CD14-positive monocyte (primary cell): ENCODE data around the gene POTEG. TPM values are rescaled to one million over a fixed set of nuclear protein-coding genes. Genes with fewer than 3 reads are reported as not detected.
"Not testable (repeated sequence)": the region's sequence is repeated elsewhere in the genome, so short reads cannot be mapped to it uniquely, and the experiment has no call there.

Experiments used
- DNase-seq, 3 donors: peaks; one replicate each; pipeline ENCODE4 v3.0.0-alpha.2; 2011 to 2022
- H2AFZ ChIP-seq: 2 replicates; pipeline ENCODE4 v1.6.0; 2012; ENCODE audit warnings: mild to moderate bottlenecking, low read depth, low read length, inconsistent platforms; ENCODE audit not compliant: insufficient read depth, poor library complexity, severe bottlenecking
- H3K27ac ChIP-seq, 2 donors: 1 replicate in 1 of 2; 2 replicates in 1 of 2; pipeline ENCODE4 v1.5.1; 2012 to 2013; ENCODE audit warnings: low read length in 2 of 2, control low read depth in 1 of 2, inconsistent platforms in 1 of 2, low read depth in 1 of 2, mild to moderate bottlenecking in 1 of 2
- H3K27me3 ChIP-seq, 2 donors: one replicate each; pipeline versions ENCODE4 v1.6.0 to v1.6.1; 2011 to 2013; ENCODE audit warnings: low read length in 2 of 2; ENCODE audit not compliant: control insufficient read depth in 2 of 2, insufficient read depth in 2 of 2
- H3K36me3 ChIP-seq, 2 donors: replicated peaks in 1 of 2; 1 replicate in 1 of 2; 2 replicates in 1 of 2; pipeline versions ENCODE4 v1.5.1 to v1.6.1; 2012 to 2013; ENCODE audit warnings: low read length in 2 of 2, control low read depth in 1 of 2, inconsistent platforms in 1 of 2, mild to moderate bottlenecking in 1 of 2; ENCODE audit not compliant: insufficient read depth in 2 of 2, control insufficient read depth in 1 of 2
- H3K4me1 ChIP-seq, 2 donors: 1 replicate in 1 of 2; 2 replicates in 1 of 2; pipeline versions ENCODE4 v1.5.1 to v1.6.1; 2012 to 2013; ENCODE audit warnings: low read length in 2 of 2, control low read depth in 1 of 2, inconsistent platforms in 1 of 2, mild to moderate bottlenecking in 1 of 2, moderate library complexity in 1 of 2; ENCODE audit not compliant: insufficient read depth in 2 of 2, control insufficient read depth in 1 of 2
- H3K4me2 ChIP-seq: replicated peaks from 2 replicates; pipeline ENCODE3; 2012; ENCODE audit warnings: low read length, moderate library complexity, mild to moderate bottlenecking; ENCODE audit not compliant: poor library complexity, severe bottlenecking; ENCODE audit errors: extremely low read depth
- H3K4me3 ChIP-seq, 3 experiments: fragments of 200-600 bp in 1 of 3; sonication (generic) in 1 of 3; replicated peaks in 1 of 3; 1 replicate in 2 of 3; 2 replicates in 1 of 3; pipeline ENCODE4 v1.5.1; 2011 to 2013; ENCODE audit warnings: low read length in 3 of 3, mild to moderate bottlenecking in 3 of 3, control low read depth in 2 of 3, low read depth in 2 of 3, inconsistent platforms in 1 of 3, moderate library complexity in 1 of 3
- H3K79me2 ChIP-seq: 2 replicates; pipeline ENCODE4 v1.6.0; 2012; ENCODE audit warnings: mild to moderate bottlenecking, control low read depth, inconsistent platforms, low read length, moderate library complexity; ENCODE audit not compliant: insufficient read depth
- H3K9ac ChIP-seq: 2 replicates; pipeline ENCODE4 v1.6.0; 2017; ENCODE audit warnings: low read length, mild to moderate bottlenecking; ENCODE audit not compliant: insufficient read depth, poor library complexity, severe bottlenecking
- H3K9me3 ChIP-seq, 2 donors: replicated peaks in 1 of 2; 1 replicate in 1 of 2; 2 replicates in 1 of 2; pipeline versions ENCODE4 v1.5.1 to v1.6.1; 2012 to 2013; ENCODE audit warnings: low read length in 2 of 2, control low read depth in 1 of 2; ENCODE audit not compliant: control insufficient read depth in 1 of 2, insufficient read depth in 1 of 2
- H4K20me1 ChIP-seq: 2 replicates; pipeline ENCODE4 v1.6.0; 2012; ENCODE audit warnings: mild to moderate bottlenecking, low read length, control low read depth, moderate library complexity; ENCODE audit not compliant: insufficient read depth
- H3K27ac Mint-ChIP-seq, 7 donors: one replicate each; pipeline ENCODE4 v1.8.0; 2020; ENCODE audit warnings: mild to moderate bottlenecking in 7 of 7, mixed read lengths in 7 of 7, moderate library complexity in 6 of 7, inconsistent platforms in 2 of 7
- H3K27me3 Mint-ChIP-seq, 3 donors: one replicate each; pipeline ENCODE4 v1.8.0; 2021 to 2022; ENCODE audit warnings: low read depth in 3 of 3, mild to moderate bottlenecking in 3 of 3, mixed read lengths in 3 of 3, moderate library complexity in 3 of 3, inconsistent platforms in 1 of 3
- H3K36me3 Mint-ChIP-seq, 2 donors: one replicate each; pipeline ENCODE4 v1.8.0; 2020; ENCODE audit warnings: mixed read lengths in 2 of 2, inconsistent platforms in 1 of 2, mild to moderate bottlenecking in 1 of 2
- H3K4me1 Mint-ChIP-seq: one replicate; pipeline ENCODE4 v1.8.0; 2020; ENCODE audit warnings: mild to moderate bottlenecking, mixed read lengths
- H3K4me3 Mint-ChIP-seq, 2 donors: one replicate each; pipeline ENCODE4 v1.8.0; 2020; ENCODE audit warnings: mild to moderate bottlenecking in 2 of 2, mixed read lengths in 2 of 2, moderate library complexity in 1 of 2
- H3K9me3 Mint-ChIP-seq, 7 donors: one replicate each; pipeline ENCODE4 v1.8.0; 2020 to 2022; ENCODE audit warnings: mixed read lengths in 7 of 7, mild to moderate bottlenecking in 6 of 7, moderate library complexity in 6 of 7, inconsistent platforms in 2 of 7
- WGBS: methylation state at CpG from one replicate; pipeline ENCODE4 v1.1.5; 2013; ENCODE audit warnings: missing lambda C conversion rate; ENCODE audit not compliant: insufficient coverage; 5-methylcytosine and 5-hydroxymethylcytosine counted together
- intact Hi-C, 2 donors: fragments of 100-400 bp; cut with micrococcal nuclease; formaldehyde crosslinking; loops; one replicate each; pipeline versions ENCODE4 v1.15.0 to v1.15.1; 2023
- polyA minus RNA-seq: library from RNA; depleted of rRNA, polyadenylated mRNA; stranded (reverse); fragments of >200 nt; gene quantifications from 2 replicates; pipeline ENCODE4 v1.2.3, GENCODE V29; 2012
- polyA plus RNA-seq, 3 donors: library from polyadenylated mRNA; depleted of rRNA in 1 of 3; unstranded in 2 of 3; stranded (reverse) in 1 of 3; fragments of 300-500 nt in 2 of 3; fragments of >200 nt in 1 of 3; fragmentation: Illumina TruSeq in 2 of 3; gene quantifications; 1 replicate in 2 of 3; 2 replicates in 1 of 3; pipeline ENCODE4 v1.2.3, GENCODE V29; 2012 to 2021
- total RNA-seq, 12 experiments: library from RNA in 1 of 12; stranded (reverse) in 1 of 12; fragments of 120-200 nt in 1 of 12; gene quantifications; one replicate each; pipeline ENCODE4 v1.2.4 and lab custom pipeline; 2013 to 2026; ENCODE audit warnings: mixed read lengths in 6 of 12, inconsistent platforms in 1 of 12

POTEG gene
- 0.02 TPM for total RNA-seq (2013)
- polyA plus RNA-seq, result not detected
- polyA minus RNA-seq, result not detected in 2 replicates
- 0 to 1.2 (median 0.05) reads per million in 11 experiments for total RNA-seq (lab: John Stamatoyannopoulos, UW)

- H3K9me3 ChIP-seq, H3K27ac ChIP-seq, DNase-seq, H3K4me1 Mint-ChIP-seq, H3K4me2 ChIP-seq, H2AFZ ChIP-seq, H3K36me3 ChIP-seq, H3K9ac ChIP-seq, H3K4me1 ChIP-seq, H3K27ac Mint-ChIP-seq, H3K36me3 Mint-ChIP-seq, H3K4me3 Mint-ChIP-seq, H3K79me2 ChIP-seq, H3K9me3 Mint-ChIP-seq, intact Hi-C loops, H4K20me1 ChIP-seq, H3K27me3 ChIP-seq, H3K4me3 ChIP-seq, H3K27me3 Mint-ChIP-seq: not testable (repeated sequence)
- no CpG with 5 or more reads among the region's 12 CpGs for WGBS
These were observed at the start of gene POTEG for GRCh38 chr14:19434241-19434640. TSS of gene POTEG (minus strand) at chr14:19434341. CDS start at chr14:19434289, 52 bp downstream.

- H3K36me3 Mint-ChIP-seq, H3K4me3 Mint-ChIP-seq, intact Hi-C loops, H3K27me3 Mint-ChIP-seq, H3K4me3 ChIP-seq, H3K36me3 ChIP-seq, H4K20me1 ChIP-seq, H3K4me1 ChIP-seq, H3K27ac ChIP-seq, H3K9me3 Mint-ChIP-seq, H3K27ac Mint-ChIP-seq, H3K9me3 ChIP-seq, H2AFZ ChIP-seq, H3K27me3 ChIP-seq, DNase-seq, H3K4me1 Mint-ChIP-seq, H3K79me2 ChIP-seq, H3K4me2 ChIP-seq, H3K9ac ChIP-seq: not testable (repeated sequence)
- WGBS, result no CpG with 5 or more reads among the region's 16 CpGs
These were observed 48.0 kb upstream of the POTEG start for GRCh38 chr14:19482093-19482492.

GRCh38 chr14:19481421-19481820 is 47.3 kb upstream of the POTEG start:
- H3K27ac Mint-ChIP-seq, H3K36me3 ChIP-seq, H3K36me3 Mint-ChIP-seq, H2AFZ ChIP-seq, H3K9me3 Mint-ChIP-seq, H4K20me1 ChIP-seq, H3K9me3 ChIP-seq, H3K27me3 Mint-ChIP-seq, H3K79me2 ChIP-seq, H3K4me1 Mint-ChIP-seq, H3K4me3 Mint-ChIP-seq, H3K4me2 ChIP-seq, DNase-seq, H3K4me1 ChIP-seq, H3K27ac ChIP-seq, H3K4me3 ChIP-seq, H3K9ac ChIP-seq, intact Hi-C loops, H3K27me3 ChIP-seq: not testable (repeated sequence)
- WGBS, result no CpG with 5 or more reads among the region's 16 CpGs

- H4K20me1 ChIP-seq, DNase-seq, H3K9me3 Mint-ChIP-seq, H2AFZ ChIP-seq, H3K9ac ChIP-seq, H3K4me3 ChIP-seq, H3K9me3 ChIP-seq, H3K4me2 ChIP-seq, H3K27me3 Mint-ChIP-seq, H3K27ac ChIP-seq, H3K27me3 ChIP-seq, H3K36me3 Mint-ChIP-seq, intact Hi-C loops, H3K79me2 ChIP-seq, H3K36me3 ChIP-seq, H3K4me1 Mint-ChIP-seq, H3K27ac Mint-ChIP-seq, H3K4me3 Mint-ChIP-seq, H3K4me1 ChIP-seq: not testable (repeated sequence)
- WGBS, result no CpG with 5 or more reads among the region's 5 CpGs
These were observed 46.4 kb upstream of the POTEG start for GRCh38 chr14:19480491-19480890.
